ENCODE results near the gene CASP3.
"Not testable (repeated sequence)": the region's sequence is repeated elsewhere in the genome, so short reads cannot be mapped to it uniquely, and the experiment has no call there.

Gene CASP3

DNA sequence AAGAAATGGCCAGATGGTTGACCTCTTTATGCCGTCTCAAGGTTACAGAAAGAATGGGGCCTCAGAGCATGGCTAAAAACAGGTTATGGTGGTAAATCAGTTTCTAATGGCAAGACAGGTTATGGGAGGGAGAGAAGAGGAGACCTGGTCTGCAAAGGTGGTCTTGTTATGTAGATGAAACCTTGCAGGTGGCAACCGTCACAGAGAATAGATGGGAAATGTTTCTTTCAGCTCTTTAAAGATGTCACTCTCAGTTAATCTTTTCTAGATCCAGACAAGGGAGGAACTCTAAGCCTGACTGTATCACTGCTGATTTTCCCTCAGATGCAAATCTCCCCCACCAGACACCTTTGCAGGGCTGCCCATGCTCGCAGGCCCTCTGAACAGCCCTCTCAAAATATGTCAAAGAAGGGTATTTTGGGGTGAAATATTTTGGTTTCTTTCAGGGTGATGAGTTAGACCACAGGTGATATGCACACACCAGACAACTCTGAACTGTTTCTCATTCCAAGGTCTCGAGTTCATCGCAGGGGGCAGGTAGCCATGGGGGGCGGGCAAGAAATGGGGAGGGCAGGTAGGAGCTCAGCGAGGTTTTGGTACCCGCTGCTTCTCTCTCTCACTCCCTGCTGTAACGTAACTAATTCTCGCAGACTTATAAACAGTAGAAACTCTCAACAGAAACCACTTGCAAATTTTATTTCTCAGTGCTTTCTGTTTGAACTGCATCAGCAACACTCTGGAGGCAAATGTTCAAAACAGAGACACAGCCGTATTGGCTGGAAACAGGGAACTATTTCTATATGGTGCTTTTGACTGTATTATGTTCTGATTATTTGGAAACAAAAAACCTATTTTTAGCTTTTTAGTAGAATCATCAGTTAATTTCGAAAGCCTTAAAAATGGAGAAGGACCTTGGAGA lies 32.4 kb downstream of the CASP3 start:
- DNase-seq (ENCODE audit: low spot score) = peak; percentile 52
- TF ChIP-seq, protein P1, sequence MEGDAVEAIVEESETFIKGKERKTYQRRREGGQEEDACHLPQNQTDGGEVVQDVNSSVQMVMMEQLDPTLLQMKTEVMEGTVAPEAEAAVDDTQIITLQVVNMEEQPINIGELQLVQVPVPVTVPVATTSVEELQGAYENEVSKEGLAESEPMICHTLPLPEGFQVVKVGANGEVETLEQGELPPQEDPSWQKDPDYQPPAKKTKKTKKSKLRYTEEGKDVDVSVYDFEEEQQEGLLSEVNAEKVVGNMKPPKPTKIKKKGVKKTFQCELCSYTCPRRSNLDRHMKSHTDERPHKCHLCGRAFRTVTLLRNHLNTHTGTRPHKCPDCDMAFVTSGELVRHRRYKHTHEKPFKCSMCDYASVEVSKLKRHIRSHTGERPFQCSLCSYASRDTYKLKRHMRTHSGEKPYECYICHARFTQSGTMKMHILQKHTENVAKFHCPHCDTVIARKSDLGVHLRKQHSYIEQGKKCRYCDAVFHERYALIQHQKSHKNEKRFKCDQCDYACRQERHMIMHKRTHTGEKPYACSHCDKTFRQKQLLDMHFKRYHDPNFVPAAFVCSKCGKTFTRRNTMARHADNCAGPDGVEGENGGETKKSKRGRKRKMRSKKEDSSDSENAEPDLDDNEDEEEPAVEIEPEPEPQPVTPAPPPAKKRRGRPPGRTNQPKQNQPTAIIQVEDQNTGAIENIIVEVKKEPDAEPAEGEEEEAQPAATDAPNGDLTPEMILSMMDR (IDR thresholded peaks at IDR 0.05; ENCODE audit: extremely low read depth, missing control alignments) = no peak

DNA sequence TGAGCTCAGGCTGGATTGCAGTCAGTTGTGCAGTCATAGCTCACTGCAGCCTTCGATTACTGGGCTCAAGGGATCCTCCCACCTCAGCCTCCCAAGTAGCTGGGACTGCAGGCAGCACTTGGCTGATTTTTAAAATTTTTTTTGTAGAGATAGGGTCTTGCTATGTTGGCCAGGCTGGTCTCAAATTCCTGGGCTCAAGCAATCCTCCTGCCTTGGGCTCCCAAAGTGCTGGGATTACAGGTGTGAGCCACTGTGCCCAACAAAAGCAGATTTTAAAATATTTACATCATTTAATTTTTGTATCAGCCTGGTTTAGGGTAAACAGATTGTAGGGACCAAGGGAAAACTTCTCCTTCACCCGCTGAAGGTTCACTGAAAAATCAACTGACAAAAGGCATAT lies 33.1 kb downstream of the CASP3 start:
- DNase-seq (ENCODE audit: low spot score) = not testable (repeated sequence)

DNA sequence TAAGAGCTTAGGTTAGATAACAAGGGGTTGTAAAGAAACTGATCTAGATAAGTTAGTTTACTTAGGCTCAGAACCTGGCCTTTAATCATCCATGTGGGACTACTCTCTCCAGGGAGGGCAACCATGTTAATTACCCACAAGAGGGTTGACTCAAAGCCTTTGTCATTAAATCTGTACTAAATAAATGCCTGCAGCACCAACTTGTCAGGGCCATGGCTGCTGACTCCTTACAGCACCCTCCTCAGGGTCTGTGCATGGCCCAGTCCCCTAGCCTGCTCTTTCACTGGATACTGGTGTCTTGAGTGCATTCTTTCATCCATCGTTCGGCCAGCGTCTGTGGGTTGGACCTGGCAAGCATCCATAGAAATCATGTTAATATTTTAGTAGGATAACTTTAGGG lies 34.7 kb downstream of the CASP3 start:
- DNase-seq (ENCODE audit: low spot score) = no peak
- TF ChIP-seq, protein P1 (IDR thresholded peaks at IDR 0.05; ENCODE audit: extremely low read depth, missing control alignments) = no peak

DNA sequence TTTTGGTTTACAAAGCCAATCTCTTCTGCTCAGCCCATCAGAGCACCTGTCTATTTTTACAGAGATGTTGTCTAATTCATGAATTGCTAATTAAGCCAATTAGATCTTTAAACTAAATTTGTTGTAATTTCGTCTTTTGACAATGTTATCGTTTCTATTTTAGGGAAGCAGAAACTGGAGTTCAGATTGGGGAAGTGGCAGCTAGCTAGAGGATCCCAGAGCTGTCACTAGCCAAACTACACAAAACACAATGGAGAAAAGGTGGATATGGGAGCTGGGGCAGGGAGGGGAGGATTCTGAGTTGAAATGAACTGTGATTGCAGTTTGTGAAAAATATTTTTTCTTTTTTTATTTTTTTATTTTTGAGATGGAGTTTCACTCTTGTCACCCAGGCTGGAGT lies 35.8 kb downstream of the CASP3 start:
- DNase-seq (ENCODE audit: low spot score) = no peak
- TF ChIP-seq, protein P1 (IDR thresholded peaks at IDR 0.05; ENCODE audit: extremely low read depth, missing control alignments) = no peak

DNA sequence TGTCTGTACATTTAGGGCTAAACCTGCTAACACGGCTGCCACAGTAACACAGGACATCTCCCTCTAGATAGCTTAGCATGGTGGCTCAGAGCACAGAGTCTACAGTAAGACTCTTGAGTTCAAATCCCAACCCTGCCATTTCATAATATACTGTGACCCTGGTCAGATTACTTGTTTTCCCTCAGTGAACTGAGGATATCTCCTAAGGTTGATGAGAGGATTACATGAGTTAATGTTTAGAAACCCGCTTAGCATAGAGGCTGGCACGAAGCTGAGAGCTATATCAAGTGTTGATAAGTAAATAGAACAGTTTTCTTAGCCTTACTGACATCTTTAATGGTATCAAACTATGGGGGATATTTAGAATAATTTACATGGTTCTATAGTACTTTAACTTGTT lies 37.2 kb downstream of the CASP3 start:
- DNase-seq (ENCODE audit: low spot score) = no peak
- TF ChIP-seq, protein P1 (IDR thresholded peaks at IDR 0.05; ENCODE audit: extremely low read depth, missing control alignments) = no peak

DNA sequence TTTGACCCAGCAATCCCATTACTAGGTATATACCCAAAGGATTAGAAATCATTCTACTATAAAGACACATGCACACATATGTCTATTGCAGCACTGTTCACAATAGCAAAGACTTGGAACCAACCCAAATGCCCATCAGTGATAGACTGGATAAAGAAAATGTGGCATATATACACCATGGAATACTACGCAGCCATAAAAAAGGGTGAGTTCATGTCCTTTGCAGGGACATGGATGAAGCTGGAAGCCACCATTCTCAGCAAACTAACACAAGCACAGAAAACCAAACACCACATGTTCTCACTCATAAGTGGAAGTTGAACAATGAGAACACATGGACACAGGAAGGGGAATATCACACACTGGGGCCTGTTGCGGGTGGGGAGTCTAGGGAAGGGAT lies 41.8 kb downstream of the CASP3 start:
- not testable (repeated sequence) for DNase-seq (ENCODE audit: low spot score)

DNA sequence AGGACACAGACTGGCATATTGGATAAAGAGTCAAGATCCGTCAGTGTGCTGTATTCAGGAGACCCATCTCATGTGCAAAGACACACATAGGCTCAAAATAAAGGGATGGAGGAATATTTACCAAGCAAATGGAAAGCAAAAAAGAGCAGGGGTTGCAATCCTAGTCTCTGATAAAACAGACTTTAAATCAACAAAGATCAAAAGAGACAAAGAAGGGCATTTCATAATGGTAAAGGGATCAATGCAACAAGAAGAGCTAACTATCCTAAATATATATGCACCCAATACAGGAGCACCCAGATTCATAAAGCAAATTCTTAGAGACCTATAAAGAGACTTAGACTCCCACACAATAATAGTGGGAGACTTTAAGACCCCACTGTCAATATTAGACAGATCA lies 46.4 kb downstream of the CASP3 start:
- DNase-seq (ENCODE audit: low spot score) = not testable (repeated sequence)

DNA sequence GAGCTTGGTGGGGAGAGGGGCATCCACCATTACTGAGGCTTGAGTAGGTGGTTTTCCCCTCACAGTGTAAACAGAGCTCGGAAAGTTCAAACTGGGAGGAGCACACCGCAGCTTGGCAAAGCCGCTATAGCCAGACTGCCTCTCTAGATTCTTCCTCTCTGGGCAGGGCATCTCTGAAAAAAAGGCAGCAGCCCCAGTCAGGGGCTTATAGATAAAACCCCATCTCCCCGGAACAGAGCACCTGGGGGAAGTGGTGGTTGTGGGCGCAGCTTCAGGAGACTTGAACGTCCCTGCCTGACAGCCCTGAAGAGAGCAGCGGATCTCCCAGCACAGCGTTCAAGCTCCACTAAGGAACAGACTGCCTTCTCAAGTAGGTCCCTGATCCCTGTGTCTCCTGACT lies 48.3 kb downstream of the CASP3 start:
- not testable (repeated sequence) for DNase-seq (ENCODE audit: low spot score)

DNA sequence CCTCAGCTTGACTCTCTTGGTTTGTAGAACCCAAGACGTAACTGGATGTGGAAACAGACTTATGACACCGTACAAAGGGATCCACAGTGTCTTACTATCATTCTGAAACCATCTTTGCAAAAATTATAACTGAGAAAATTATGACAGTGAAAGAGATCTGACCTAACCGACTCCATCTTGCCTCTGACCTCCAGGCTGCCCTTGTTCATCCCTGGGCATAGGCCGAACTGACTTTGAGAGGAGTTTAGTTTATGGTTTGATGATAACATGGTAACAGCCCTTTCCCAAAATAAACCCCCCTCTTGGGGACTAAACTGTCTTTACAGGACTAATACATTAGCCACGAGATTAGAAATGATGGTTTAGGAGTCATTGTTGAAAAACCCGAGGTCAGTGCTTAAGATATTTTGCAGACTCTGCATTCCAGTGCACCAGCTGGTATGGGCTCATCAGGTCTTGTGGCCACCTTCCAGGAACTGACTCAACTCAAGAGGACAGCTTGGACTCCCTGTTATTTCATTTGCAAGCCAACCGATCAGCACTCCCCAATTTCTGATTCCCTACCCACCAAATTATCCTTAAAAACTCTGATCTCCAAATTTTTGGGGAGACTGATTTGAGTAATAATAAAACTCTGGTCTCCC lies 49.6 kb downstream of the CASP3 start:
- TF ChIP-seq, protein P1 (IDR thresholded peaks at IDR 0.05; ENCODE audit: extremely low read depth, missing control alignments) = no peak

More for the DNA sequence above, 49.6 kb downstream of the CASP3 start:
- no peak for DNase-seq (ENCODE audit: low spot score)
